Measurements from ENCODE around the gene SEMA7A.

Gene SEMA7A

GRCh38 chr15:74415966-74416916 lies 17.5 kb downstream of the SEMA7A start:
- DNase-seq (ENCODE audit: low read depth), result no peak

GRCh38 chr15:74414603-74415338 lies 19.0 kb downstream of the SEMA7A start:
- no peak for DNase-seq (ENCODE audit: low read depth)

DNA sequence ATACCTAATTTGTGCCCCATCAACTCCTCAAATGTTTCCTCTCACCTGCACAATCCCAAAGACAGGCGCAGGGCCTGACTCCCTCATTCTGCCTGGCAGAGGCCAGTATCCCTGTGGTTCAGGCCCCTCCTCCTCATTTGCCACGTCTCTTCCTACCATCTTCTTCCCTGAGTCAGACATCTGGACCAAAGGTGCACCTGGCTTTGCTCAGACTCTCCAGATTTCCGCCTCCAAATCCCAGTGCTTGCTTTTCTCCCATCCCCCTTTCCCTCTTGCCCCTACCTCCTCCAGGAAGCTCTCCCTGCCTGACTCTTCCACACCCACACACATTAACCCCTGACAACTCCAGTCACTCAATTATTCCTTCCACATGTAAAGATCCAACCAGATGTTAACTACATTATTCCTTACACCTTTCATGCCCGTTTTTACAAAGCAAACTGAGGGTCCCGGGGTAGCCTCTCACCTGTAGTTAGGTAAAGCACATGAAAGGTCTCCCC lies 19.6 kb downstream of the SEMA7A start:
- no peak for DNase-seq (ENCODE audit: low read depth)

DNA sequence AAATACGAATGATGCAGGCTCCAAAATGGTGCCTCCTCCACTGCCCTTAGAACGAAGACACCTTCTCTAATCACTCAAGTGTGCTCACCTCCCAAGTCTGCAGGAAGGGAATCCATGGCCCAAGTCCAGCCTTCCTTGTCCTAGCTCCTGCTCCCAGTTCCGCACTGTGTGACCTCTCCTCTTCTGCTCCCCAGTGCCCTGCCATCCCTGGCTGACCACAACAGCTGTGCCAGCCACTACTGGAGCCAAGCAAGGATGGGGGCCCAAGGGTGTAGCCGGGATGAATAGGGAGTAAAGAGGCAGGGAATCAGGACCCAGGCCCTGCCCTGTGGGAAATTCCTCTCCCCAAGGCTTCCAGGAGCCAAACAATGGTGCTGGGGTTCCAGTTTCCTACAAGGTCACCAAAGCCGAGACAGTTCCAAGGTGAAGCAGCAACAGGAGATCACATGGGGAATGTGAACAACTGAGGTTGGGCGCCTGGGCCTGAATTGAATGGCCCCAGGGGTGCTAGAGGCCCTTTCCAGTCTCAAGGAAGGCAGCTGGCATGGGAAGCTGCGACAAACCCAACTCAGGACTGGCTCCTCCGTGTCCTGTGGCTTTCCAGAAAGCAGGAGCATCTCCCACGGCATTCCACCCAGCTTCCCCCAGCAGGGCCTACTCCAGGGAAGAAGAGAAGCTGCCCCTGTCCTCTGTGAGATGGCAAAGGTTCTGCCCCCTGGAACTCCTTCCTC lies 20.2 kb downstream of the SEMA7A start:
- no peak for DNase-seq (ENCODE audit: low read depth)

GRCh38 chr15:74412159-74412558 lies 21.6 kb downstream of the SEMA7A start:
- no peak for DNase-seq (ENCODE audit: low read depth)

- DNase-seq (ENCODE audit: low read depth), result no peak
Observed at GRCh38 chr15:74411686-74412085, 22.1 kb downstream of the SEMA7A start.

- DNase-seq (ENCODE audit: low read depth), result no peak
Observed at GRCh38 chr15:74410502-74410901, 23.3 kb downstream of the SEMA7A start.

- no peak for DNase-seq (ENCODE audit: low read depth)
Observed at GRCh38 chr15:74409225-74409624, 24.5 kb downstream of the SEMA7A start.

DNA sequence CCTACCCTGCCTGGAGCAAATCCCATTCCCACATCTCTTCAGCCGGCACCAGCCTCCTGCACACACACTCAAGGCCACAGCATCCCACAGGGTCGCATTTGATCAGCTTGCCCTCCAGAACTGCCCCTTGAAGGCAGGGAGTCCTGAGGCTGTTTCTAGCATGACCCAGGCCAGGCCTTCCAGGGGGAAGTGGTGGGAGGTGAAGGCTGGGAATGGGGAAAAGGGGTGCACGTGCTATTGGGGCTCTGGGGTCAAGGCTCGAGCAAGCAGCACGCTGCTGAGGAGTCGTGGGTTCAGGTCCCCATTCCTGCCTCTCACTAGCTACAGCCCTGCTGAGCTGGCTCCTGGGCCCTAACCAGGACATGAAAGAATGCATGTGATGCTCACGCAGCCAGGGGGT lies 24.9 kb downstream of the SEMA7A start:
- DNase-seq (ENCODE audit: low read depth), result no peak

DNA sequence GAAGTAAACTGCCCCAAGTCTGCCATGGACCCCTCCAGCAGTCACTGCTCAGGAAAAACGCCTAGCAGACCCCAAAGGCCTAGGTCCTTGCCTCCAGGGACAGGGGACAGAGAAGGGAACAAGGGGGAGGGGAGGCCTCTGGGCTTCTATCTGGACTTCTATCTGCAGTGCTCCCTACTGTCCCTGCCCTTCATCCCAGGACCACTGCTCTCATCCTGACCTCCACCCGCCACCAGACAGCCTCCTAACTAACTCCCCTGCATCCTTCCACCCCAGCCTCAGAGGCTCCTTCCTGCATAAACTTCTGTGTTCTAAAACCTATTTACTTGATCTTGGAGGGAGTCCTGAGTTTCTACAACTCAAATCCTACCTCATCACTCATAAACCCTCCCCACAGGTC lies 25.4 kb downstream of the SEMA7A start:
- DNase-seq (ENCODE audit: low read depth), result no peak

GRCh38 chr15:74406992-74407705 lies 26.6 kb downstream of the SEMA7A start:
- no peak for DNase-seq (ENCODE audit: low read depth)

DNA sequence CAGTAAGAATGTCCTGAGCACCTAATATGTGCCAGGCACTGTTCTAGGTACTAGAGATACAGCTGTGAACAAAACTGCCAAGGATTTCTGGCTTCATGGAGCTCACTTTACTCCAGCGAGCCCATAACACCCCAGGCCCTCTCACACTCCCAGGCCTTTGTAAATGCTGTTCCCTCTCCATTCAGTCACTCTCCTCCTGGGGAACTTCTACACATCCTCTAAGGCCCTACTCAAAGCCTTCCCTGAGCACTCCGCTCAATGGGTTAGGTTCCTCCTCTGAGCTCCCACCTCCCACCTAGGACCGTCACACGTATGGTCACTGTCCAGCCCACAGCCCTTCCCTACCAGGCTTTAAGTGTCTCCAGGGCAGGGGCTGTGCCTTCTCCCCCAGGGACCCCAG lies 27.2 kb downstream of the SEMA7A start:
- DNase-seq (ENCODE audit: low read depth), result no peak

- DNase-seq (ENCODE audit: low read depth), result no peak
Observed at GRCh38 chr15:74405823-74406222, 27.9 kb downstream of the SEMA7A start.

DNA sequence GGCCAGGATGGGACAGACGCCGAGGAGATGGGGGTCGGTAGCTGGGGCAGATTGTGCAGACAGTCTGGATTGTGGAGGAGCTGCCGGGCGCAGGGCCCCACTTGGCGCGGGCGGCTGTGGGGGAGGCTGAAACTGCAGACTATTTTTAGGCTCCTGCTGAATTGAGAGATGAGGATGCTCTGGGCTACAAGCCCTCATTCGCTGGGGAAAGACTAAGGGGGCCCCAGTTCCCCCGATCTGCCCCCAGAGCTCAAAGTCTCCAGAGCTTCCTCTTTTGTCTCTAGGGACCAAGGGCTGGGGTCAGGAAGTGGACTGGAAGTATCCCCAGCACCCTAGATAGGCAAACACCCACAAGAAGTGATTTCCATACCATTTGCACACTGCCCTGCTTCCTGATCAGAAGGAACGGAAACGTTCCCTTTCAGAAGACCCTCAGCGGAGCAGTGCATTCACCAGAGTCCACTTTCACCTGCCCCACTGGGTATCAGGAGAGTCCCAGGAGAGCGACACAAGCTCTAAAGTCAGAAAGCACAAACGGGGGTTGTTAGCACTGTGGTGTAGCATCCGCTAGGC lies 29.7 kb downstream of the SEMA7A start:
- no peak for DNase-seq (ENCODE audit: low read depth)

- no peak for DNase-seq (ENCODE audit: low read depth)
Observed at GRCh38 chr15:74403588-74403919, 30.2 kb downstream of the SEMA7A start.

GRCh38 chr15:74402873-74403587 lies 30.7 kb downstream of the SEMA7A start:
- no peak for DNase-seq (ENCODE audit: low read depth)

DNA sequence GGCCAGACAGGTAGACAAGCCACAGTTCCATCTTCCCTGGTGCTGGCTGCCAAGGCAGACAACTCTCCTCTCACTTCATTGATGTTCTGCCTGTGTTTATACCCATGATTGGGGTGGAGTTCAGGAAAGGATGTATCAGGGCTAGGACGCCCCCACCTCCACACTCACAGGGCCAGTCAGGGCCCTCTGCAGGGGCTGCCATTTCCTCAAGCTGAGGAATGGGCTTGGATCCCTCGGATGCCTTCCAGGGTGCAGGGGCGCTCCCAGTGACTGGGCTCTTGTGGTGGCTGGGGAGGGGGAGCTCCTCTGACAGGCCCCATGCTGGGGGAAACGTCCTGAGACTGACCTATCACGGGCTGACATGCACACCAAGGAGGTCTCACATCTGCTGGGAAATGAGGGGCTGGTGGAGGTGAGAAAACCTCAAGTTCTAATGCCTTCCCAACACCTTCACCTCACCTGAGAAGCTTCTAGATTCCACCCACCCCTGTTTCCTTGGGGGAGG lies 31.4 kb downstream of the SEMA7A start:
- no peak for DNase-seq (ENCODE audit: low read depth)

GRCh38 chr15:74400915-74401757 lies 32.6 kb downstream of the SEMA7A start:
- DNase-seq (ENCODE audit: low read depth), result no peak

- no peak for DNase-seq (ENCODE audit: low read depth)
Observed at GRCh38 chr15:74400313-74400860, 33.4 kb downstream of the SEMA7A start.
